ENCODE data around the gene DLK1. TPM values are rescaled to one million over a fixed set of nuclear protein-coding genes. Genes with fewer than 3 reads are reported as not detected.

Gene DLK1
- total and polyA plus RNA-seq, 2 experiments from 2014 or later, result not detected

DNA sequence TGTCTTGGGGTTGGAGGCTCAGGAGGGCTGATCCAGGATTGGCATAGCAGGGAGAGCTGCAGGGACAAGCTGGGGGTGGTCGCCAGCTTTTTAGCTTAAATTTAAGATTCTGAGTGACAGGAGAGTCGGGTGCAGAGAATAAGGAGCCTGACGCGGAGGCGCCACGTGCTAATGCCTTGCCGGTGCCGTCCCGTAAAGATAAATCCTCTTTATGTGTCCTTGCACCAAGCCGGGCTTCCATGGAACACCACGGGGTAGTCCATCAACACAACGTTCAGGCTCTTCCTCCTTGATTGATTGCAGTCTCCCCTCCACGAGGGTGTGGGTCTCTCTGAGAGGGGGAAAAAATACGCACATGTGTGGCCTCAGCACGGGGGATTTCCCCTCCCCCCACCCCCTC is 3.9 kb downstream of the DLK1 start:
- H3K9me2 ChIP-seq (ENCODE audit: insufficient read depth), result no peaks in the 10 kb centered on the region
- WGBS, 2 experiments (ENCODE audit: low coverage in 1 of 2, low lambda C conversion rate in 2 of 2, missing lambda C conversion rate in 2 of 2), result 30 to 31% methylated on average over 15 of the region's 15 CpGs
- H3K4me1 ChIP-seq (ENCODE audit: insufficient read depth), result no peaks in the 10 kb centered on the region
- H3K4me2 ChIP-seq (ENCODE audit: unreplicated experiment), result no peak overlapping the region
- H3K9ac ChIP-seq, result no peak overlapping the region
- no peak for DNase-seq
- no peaks in the 10 kb centered on the region for H3K36me3 ChIP-seq (ENCODE audit: low read depth)
- in situ Hi-C loops (cut with MboI), result no loop called here
- no peak overlapping the region for H3K4me3 ChIP-seq
- no peaks in the 10 kb centered on the region for H3K9me3 ChIP-seq (ENCODE audit: low read depth)
- no peaks in the 10 kb centered on the region for H3F3A ChIP-seq (ENCODE audit: insufficient read depth)
- H3K79me2 ChIP-seq (ENCODE audit: insufficient read depth), result no peaks in the 10 kb centered on the region
- H2AFZ ChIP-seq, result no peak overlapping the region
- H3K27me3 ChIP-seq (replicated peaks; ENCODE audit: insufficient read depth), result peaks cover 42% of the 10 kb centered on the region
- no peak for TF ChIP-seq EZH2 (IDR thresholded peaks at IDR 0.05; ENCODE audit: insufficient read depth, poor library complexity, severe bottlenecking)
- no peak for TF ChIP-seq EZH2phosphoT487 (IDR thresholded peaks at IDR 0.05; ENCODE audit: insufficient read depth, low read depth)
- H3K27ac ChIP-seq, result no peak overlapping the region
- H4K20me1 ChIP-seq (ENCODE audit: insufficient read depth), result no peaks in the 10 kb centered on the region

- Histone ChIP-seq H3F3A (ENCODE audit: insufficient read depth) (no peaks in the 10 kb centered on the region), H3K27me3 (replicated peaks; ENCODE audit: insufficient read depth) (peaks cover 36% of the 10 kb centered on the region), H3K4me2 (ENCODE audit: unreplicated experiment) (no peak overlapping the region), H4K20me1 (ENCODE audit: insufficient read depth) (no peaks in the 10 kb centered on the region), H3K9me2 (ENCODE audit: insufficient read depth) (no peaks in the 10 kb centered on the region), H3K9me3 (ENCODE audit: low read depth) (no peaks in the 10 kb centered on the region), H3K27ac (no peak overlapping the region), H2AFZ (no peak overlapping the region), H3K36me3 (ENCODE audit: low read depth) (no peaks in the 10 kb centered on the region), H3K9ac (no peak overlapping the region), H3K79me2 (ENCODE audit: insufficient read depth) (no peaks in the 10 kb centered on the region), H3K4me3 (no peak overlapping the region), H3K4me1 (ENCODE audit: insufficient read depth) (no peaks in the 10 kb centered on the region)
- TF ChIP-seq EZH2phosphoT487 (IDR thresholded peaks at IDR 0.05; ENCODE audit: insufficient read depth, low read depth) (no peak), EZH2 (IDR thresholded peaks at IDR 0.05; ENCODE audit: insufficient read depth, poor library complexity, severe bottlenecking) (no peak)
- DNase-seq, result no peak
- in situ Hi-C loops (cut with MboI), result no loop called here
- 53 to 54% methylated on average over 7 of the region's 7 CpGs for WGBS, 2 experiments (ENCODE audit: low coverage in 1 of 2, low lambda C conversion rate in 2 of 2, missing lambda C conversion rate in 2 of 2)
Measured at GRCh38 chr14:100731011-100731670, 4.4 kb downstream of the DLK1 start.

GRCh38 chr14:100731846-100732765 is 5.4 kb downstream of the DLK1 start:
- Histone ChIP-seq H3K36me3 (ENCODE audit: low read depth) (no peaks in the 10 kb centered on the region), H2AFZ (no peak overlapping the region), H4K20me1 (ENCODE audit: insufficient read depth) (no peaks in the 10 kb centered on the region), H3K27me3 (replicated peaks; ENCODE audit: insufficient read depth) (peaks cover 34% of the 10 kb centered on the region), H3K9me3 (ENCODE audit: low read depth) (no peaks in the 10 kb centered on the region), H3K4me3 (no peak overlapping the region), H3K4me2 (ENCODE audit: unreplicated experiment) (no peak overlapping the region), H3K79me2 (ENCODE audit: insufficient read depth) (no peaks in the 10 kb centered on the region), H3K9me2 (ENCODE audit: insufficient read depth) (no peaks in the 10 kb centered on the region), H3F3A (ENCODE audit: insufficient read depth) (no peaks in the 10 kb centered on the region), H3K9ac (no peak overlapping the region), H3K27ac (no peak overlapping the region), H3K4me1 (ENCODE audit: insufficient read depth) (no peaks in the 10 kb centered on the region)
- in situ Hi-C loops (cut with MboI), result no loop called here
- no peak for DNase-seq
- TF ChIP-seq EZH2phosphoT487 (IDR thresholded peaks at IDR 0.05; ENCODE audit: insufficient read depth, low read depth) (no peak), EZH2 (IDR thresholded peaks at IDR 0.05; ENCODE audit: insufficient read depth, poor library complexity, severe bottlenecking) (no peak)
- 80 to 82% methylated on average over 33 to 34 of the region's 34 CpGs for WGBS, 2 experiments (ENCODE audit: low coverage in 1 of 2, low lambda C conversion rate in 2 of 2, missing lambda C conversion rate in 2 of 2)

GRCh38 chr14:100732766-100733100 is 6.0 kb downstream of the DLK1 start:
- H2AFZ ChIP-seq, result no peak overlapping the region
- no peak overlapping the region for H3K27ac ChIP-seq
- H3K9me2 ChIP-seq (ENCODE audit: insufficient read depth), result no peaks in the 10 kb centered on the region
- H3K4me3 ChIP-seq, result no peak overlapping the region
- no peak for DNase-seq
- no peak overlapping the region for H3K4me2 ChIP-seq (ENCODE audit: unreplicated experiment)
- in situ Hi-C loops (cut with MboI), result no loop called here
- WGBS, 2 experiments (ENCODE audit: low coverage in 1 of 2, low lambda C conversion rate in 2 of 2, missing lambda C conversion rate in 2 of 2), result 55 to 68% methylated on average over 7 of the region's 7 CpGs
- H3K27me3 ChIP-seq (replicated peaks; ENCODE audit: insufficient read depth), result peaks cover 29% of the 10 kb centered on the region
- no peak overlapping the region for H3K9ac ChIP-seq
- H3K79me2 ChIP-seq (ENCODE audit: insufficient read depth), result no peaks in the 10 kb centered on the region
- no peaks in the 10 kb centered on the region for H4K20me1 ChIP-seq (ENCODE audit: insufficient read depth)
- TF ChIP-seq EZH2phosphoT487 (IDR thresholded peaks at IDR 0.05; ENCODE audit: insufficient read depth, low read depth), result no peak
- TF ChIP-seq EZH2 (IDR thresholded peaks at IDR 0.05; ENCODE audit: insufficient read depth, poor library complexity, severe bottlenecking), result no peak
- no peaks in the 10 kb centered on the region for H3F3A ChIP-seq (ENCODE audit: insufficient read depth)
- H3K9me3 ChIP-seq (ENCODE audit: low read depth), result no peaks in the 10 kb centered on the region
- H3K36me3 ChIP-seq (ENCODE audit: low read depth), result no peaks in the 10 kb centered on the region
- H3K4me1 ChIP-seq (ENCODE audit: insufficient read depth), result no peaks in the 10 kb centered on the region

All from GM23248 (cell line).